IMR-90 (cell line): Measurements from ENCODE around the gene FCRL6. TPM values are rescaled to one million over a fixed set of nuclear protein-coding genes. Genes with fewer than 3 reads are reported as not detected.

Source experiments
- ATAC-seq: fragments of 200-7000 bp; cut with Tn5 transposase; 2 replicates; pipeline ENCODE4 v1.9.1; 2020; ENCODE audit warnings: low read depth, mild to moderate bottlenecking, moderate library complexity
- BruUV-seq: library from RNA; stranded (reverse); fragments of 400-500 nt; replicated peaks from 2 replicates; lab custom pipeline; 2021; lab: Mats Ljungman, UMichigan
- CTCF ChIA-PET: fragments of 300-600 bp; formaldehyde crosslinking; extraction: SDS; loops from one replicate; lab custom pipeline; 2021; ENCODE audit warnings: antibody characterized with exemption; lab: Yijun Ruan, JAX
- POLR2A ChIA-PET: fragments of 300-600 bp; sonication (Branson Sonifier 250); formaldehyde crosslinking; loops from one replicate; lab custom pipeline; 2022; ENCODE audit warnings: antibody characterized with exemption; ENCODE audit not compliant: unreplicated experiment; lab: Charles Lee
- DNase-seq: peaks from one replicate; pipeline ENCODE4 v3.0.0; 2013
- H2AFZ ChIP-seq: replicated peaks from 2 replicates; pipeline ENCODE3; 2013; ENCODE audit warnings: low read length, mild to moderate bottlenecking; ENCODE audit not compliant: poor library complexity
- H2AK5ac ChIP-seq: 2 replicates; pipeline ENCODE4 v1.6.1; 2013; ENCODE audit warnings: low read depth, low read length, inconsistent platforms
- H2AK9ac ChIP-seq: replicated peaks from 2 replicates; pipeline ENCODE3; 2013; ENCODE audit warnings: mild to moderate bottlenecking, low read depth, low read length, moderate library complexity; ENCODE audit not compliant: poor library complexity
- H2BK120ac ChIP-seq: 2 replicates; pipeline ENCODE4 v1.6.1; 2013; ENCODE audit warnings: low read depth, low read length, inconsistent platforms
- H2BK15ac ChIP-seq: 3 replicates; pipeline ENCODE4 v1.6.1; 2013; ENCODE audit warnings: low read depth, low read length, inconsistent platforms
- H2BK20ac ChIP-seq: 2 replicates; pipeline ENCODE4 v1.6.1; 2013; ENCODE audit warnings: low read depth, mild to moderate bottlenecking, inconsistent platforms, low read length, moderate library complexity
- H2BK5ac ChIP-seq: 2 replicates; pipeline ENCODE4 v1.6.1; 2013; ENCODE audit warnings: mild to moderate bottlenecking, low read depth, low read length, inconsistent platforms; ENCODE audit not compliant: poor library complexity, severe bottlenecking
- H3K14ac ChIP-seq: replicated peaks from 2 replicates; pipeline ENCODE4 v1.6.1; 2013; ENCODE audit warnings: low read depth, low read length, inconsistent platforms
- H3K18ac ChIP-seq: 2 replicates; pipeline ENCODE4 v1.6.1; 2013; ENCODE audit warnings: low read depth, low read length, control low read depth
- H3K23ac ChIP-seq: 2 replicates; pipeline ENCODE4 v1.6.1; 2013; ENCODE audit warnings: low read depth, low read length, inconsistent platforms
- H3K27ac ChIP-seq: 2 replicates; pipeline ENCODE4 v1.5.1; 2013; ENCODE audit warnings: mild to moderate bottlenecking, control low read depth, low read length; ENCODE audit not compliant: insufficient read depth
- H3K27me3 ChIP-seq: 2 replicates; pipeline ENCODE4 v1.6.1; 2013; ENCODE audit warnings: low read length; ENCODE audit not compliant: control insufficient read depth, insufficient read depth
- H3K36me3 ChIP-seq: 2 replicates; pipeline ENCODE4 v1.6.1; 2013; ENCODE audit warnings: low read length, mixed read lengths; ENCODE audit not compliant: control insufficient read depth, insufficient read depth
- H3K4ac ChIP-seq: 2 replicates; pipeline ENCODE4 v1.6.1; 2013; ENCODE audit warnings: low read depth, low read length, inconsistent platforms
- H3K4me1 ChIP-seq: 2 replicates; pipeline ENCODE4 v1.6.1; 2013; ENCODE audit warnings: low read length, mixed read lengths; ENCODE audit not compliant: control insufficient read depth, insufficient read depth
- H3K4me2 ChIP-seq: 2 replicates; pipeline ENCODE4 v1.6.1; 2013; ENCODE audit warnings: low read depth, mild to moderate bottlenecking, control low read depth, low read length, moderate library complexity
- H3K4me3 ChIP-seq: 2 replicates; pipeline ENCODE4 v1.5.1; 2013; ENCODE audit warnings: low read depth, mild to moderate bottlenecking, control low read depth, low read length, moderate library complexity; ENCODE audit not compliant: insufficient read depth
- H3K56ac ChIP-seq: 2 replicates; pipeline ENCODE4 v1.6.1; 2013; ENCODE audit warnings: low read length, inconsistent platforms; ENCODE audit not compliant: insufficient read depth; ENCODE audit errors: extremely low read depth
- H3K79me1 ChIP-seq, 2 experiments: 2 replicates each; pipeline ENCODE4 v1.6.1; 2013; ENCODE audit warnings: low read length in 2 of 2, inconsistent platforms in 1 of 2, low read depth in 1 of 2
- H3K9ac ChIP-seq: 2 replicates; pipeline ENCODE4 v1.6.1; 2013; ENCODE audit warnings: low read depth, low read length, control low read depth
- H3K9me1 ChIP-seq: 2 replicates; pipeline ENCODE4 v1.6.1; 2013; ENCODE audit warnings: low read length, inconsistent platforms; ENCODE audit not compliant: insufficient read depth
- H3K9me3 ChIP-seq: 2 replicates; pipeline ENCODE4 v1.6.1; 2013; ENCODE audit warnings: low read length; ENCODE audit not compliant: control insufficient read depth, insufficient read depth
- H4K20me1 ChIP-seq: 2 replicates; pipeline ENCODE4 v1.6.1; 2013; ENCODE audit warnings: low read length, inconsistent platforms; ENCODE audit not compliant: insufficient read depth
- H4K5ac ChIP-seq: 2 replicates; pipeline ENCODE4 v1.6.1; 2013; ENCODE audit warnings: mild to moderate bottlenecking, low read depth, low read length, control low read depth
- H4K8ac ChIP-seq, 2 experiments: 2 replicates each; pipeline ENCODE4 v1.6.1; 2013; ENCODE audit warnings: low read depth in 2 of 2, low read length in 2 of 2, control low read depth in 1 of 2, inconsistent platforms in 1 of 2
- H4K91ac ChIP-seq: 2 replicates; pipeline ENCODE4 v1.6.1; 2013; ENCODE audit warnings: low read depth, low read length, inconsistent platforms; ENCODE audit not compliant: insufficient read depth
- CEBPB ChIP-seq: IDR thresholded peaks from 2 replicates; pipeline ENCODE4 v1.6.1; 2012; ENCODE audit warnings: low read depth, low read length, improper control_type of control experiment
- CHD1 ChIP-seq: IDR thresholded peaks from 2 replicates; pipeline ENCODE4 v1.6.1; 2012; ENCODE audit warnings: low read depth, low read length, improper control_type of control experiment
- FOS ChIP-seq: fragments of 150-350 bp; IDR thresholded peaks from 2 replicates; pipeline ENCODE4 v1.6.1; 2016; ENCODE audit warnings: low read depth, low read length
- MAFK ChIP-seq: IDR thresholded peaks from 2 replicates; pipeline ENCODE4 v1.6.1; 2012; ENCODE audit warnings: low read depth, low read length, improper control_type of control experiment
- MAZ ChIP-seq: IDR thresholded peaks from 2 replicates; pipeline ENCODE4 v1.6.1; 2012; ENCODE audit warnings: low read depth, mild to moderate bottlenecking, low read length, improper control_type of control experiment, moderate library complexity, borderline replicate concordance
- MXI1 ChIP-seq: IDR thresholded peaks from 2 replicates; pipeline ENCODE4 v1.6.1; 2012; ENCODE audit warnings: low read depth, mild to moderate bottlenecking, low read length, moderate library complexity, borderline replicate concordance
- POLR2A ChIP-seq: IDR thresholded peaks from 2 replicates; pipeline ENCODE4 v1.6.1; 2012; ENCODE audit warnings: mild to moderate bottlenecking, low read depth, low read length
- RAD21 ChIP-seq: IDR thresholded peaks from 2 replicates; pipeline ENCODE4 v1.6.1; 2012; ENCODE audit warnings: low read length, improper control_type of control experiment
- RCOR1 ChIP-seq: IDR thresholded peaks from 2 replicates; pipeline ENCODE4 v1.6.1; 2012; ENCODE audit warnings: mild to moderate bottlenecking, low read length, improper control_type of control experiment; ENCODE audit not compliant: insufficient replicate concordance
- RFX5 ChIP-seq: IDR thresholded peaks from 2 replicates; pipeline ENCODE4 v1.8.0; 2012; ENCODE audit warnings: low read depth, mild to moderate bottlenecking, low read length, moderate library complexity
- SMC3 ChIP-seq: fragments of 150-350 bp; IDR thresholded peaks from 2 replicates; pipeline ENCODE4 v1.6.1; 2016; ENCODE audit warnings: low read depth, mild to moderate bottlenecking, antibody characterized with exemption, low read length, moderate library complexity
- WGBS, 2 experiments: methylation state at CpG; one replicate each; pipeline versions ENCODE4 v1.1.5 to v1.1.7; 2013; ENCODE audit warnings: missing lambda C conversion rate in 2 of 2; ENCODE audit not compliant: insufficient read length in 1 of 2; ENCODE audit errors: extremely low coverage in 2 of 2; 5-methylcytosine and 5-hydroxymethylcytosine counted together
- dilution Hi-C: fragments of 300-500 bp; cut with HindIII; formaldehyde crosslinking; loops from one replicate; pipeline ENCODE4 v1.14.3; 2018; ENCODE audit warnings: low sequenced_read_pairs; ENCODE audit not compliant: unreplicated experiment
- in situ Hi-C: fragments of 300-500 bp; cut with MboI; formaldehyde crosslinking; loops from 3 replicates; pipeline ENCODE4 v1.14.3; 2019; ENCODE audit warnings: low sequenced_read_pairs, inconsistent platforms, mixed read lengths
- intact Hi-C: fragments of 100-400 bp; cut with micrococcal nuclease; formaldehyde crosslinking; loops from 2 replicates; pipeline ENCODE4 v1.10.0; 2022
- polyA plus RNA-seq, 3 experiments: library from polyadenylated mRNA; depleted of rRNA; stranded (reverse); fragments of >200 nt; gene quantifications; 2 replicates each; pipeline ENCODE4 v1.2.3, GENCODE V29; 2012; ENCODE audit warnings: low replicate concordance in 1 of 3
- total RNA-seq: library from RNA; depleted of rRNA; stranded (reverse); fragments of >200 nt; gene quantifications from 2 replicates; pipeline ENCODE4 v1.2.3, GENCODE V29; 2012
- TF ChIP-seq, protein P1 (sequence below): conservative IDR thresholded peaks from 2 replicates; pipeline ENCODE4 v1.5.1; 2012; ENCODE audit warnings: mild to moderate bottlenecking, low read depth, low read length, improper control_type of control experiment

Gene FCRL6
- total and polyA plus RNA-seq, 2 of the 4 experiments (the other 2 are of a cell fraction): not detected

DNA sequence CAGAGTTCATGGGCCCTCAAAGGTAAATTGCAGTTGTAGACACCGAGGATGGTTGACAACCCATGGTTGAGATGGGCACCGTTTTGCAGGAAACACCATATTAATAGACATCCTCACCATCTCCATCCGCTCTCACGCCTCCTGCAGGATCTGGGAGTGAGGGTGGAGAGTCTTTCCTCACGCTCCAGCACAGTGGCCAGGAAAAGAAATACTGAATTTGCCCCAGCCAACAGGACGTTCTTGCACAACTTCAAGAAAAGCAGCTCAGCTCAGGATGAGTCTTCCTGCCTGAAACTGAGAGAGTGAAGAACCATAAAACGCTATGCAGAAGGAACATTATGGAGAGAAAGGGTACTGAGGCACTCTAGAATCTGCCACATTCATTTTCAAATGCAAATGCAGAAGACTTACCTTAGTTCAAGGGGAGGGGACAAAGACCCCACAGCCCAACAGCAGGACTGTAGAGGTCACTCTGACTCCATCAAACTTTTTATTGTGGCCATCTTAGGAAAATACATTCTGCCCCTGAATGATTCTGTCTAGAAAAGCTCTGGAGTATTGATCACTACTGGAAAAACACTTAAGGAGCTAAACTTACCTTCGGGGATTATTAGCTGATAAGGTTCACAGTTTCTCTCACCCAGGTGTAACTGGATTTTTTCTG is 33.8 kb downstream of the FCRL6 start:
- no peaks in the 10 kb centered on the region for H3K27me3 ChIP-seq
- no peak overlapping the region for H3K4me3 ChIP-seq
- no peaks in the 10 kb centered on the region for H3K36me3 ChIP-seq
- 70% methylated on average over 2 of the region's 8 CpGs; no CpG with 5 or more reads in 1 of the 2 experiments for WGBS, 2 experiments
- no peak overlapping the region for H3K4ac ChIP-seq
- no peaks in the 10 kb centered on the region for H4K20me1 ChIP-seq
- H2BK5ac ChIP-seq: no peak overlapping the region
- in situ Hi-C loops: no loop called here
- POLR2A ChIA-PET: no interaction called here
- H3K56ac ChIP-seq: no peak overlapping the region
- dilution Hi-C loops: no loop called here
- no peak overlapping the region for H4K91ac ChIP-seq
- no peaks in the 10 kb centered on the region for H3K4me1 ChIP-seq
- no peak overlapping the region for H2AK5ac ChIP-seq
- no peak for ATAC-seq
- no peak overlapping the region for H3K4me2 ChIP-seq
- no peak overlapping the region for H3K9ac ChIP-seq
- no peak overlapping the region for H2BK120ac ChIP-seq
- BruUV-seq: no TSS peak
- intact Hi-C loops: loop anchor here (1.0 to 10.0 kb wide), 2 partner anchors 55 to 1549 kb away; no protein-coding TSS in a partner anchor
- H3K79me1 ChIP-seq: no peaks in the 10 kb centered on the region
- H2BK15ac ChIP-seq: no peak overlapping the region
- DNase-seq: no peak
- no peak overlapping the region for H3K23ac ChIP-seq
- no peak overlapping the region for H3K27ac ChIP-seq
- H3K9me1 ChIP-seq: peaks cover 2% of the 10 kb centered on the region; the same call in 1 of the 2 replicates
- no peak for TF ChIP-seq MXI1
- no peak for TF ChIP-seq CHD1
- TF ChIP-seq RCOR1: no peak
- TF ChIP-seq, protein P1, sequence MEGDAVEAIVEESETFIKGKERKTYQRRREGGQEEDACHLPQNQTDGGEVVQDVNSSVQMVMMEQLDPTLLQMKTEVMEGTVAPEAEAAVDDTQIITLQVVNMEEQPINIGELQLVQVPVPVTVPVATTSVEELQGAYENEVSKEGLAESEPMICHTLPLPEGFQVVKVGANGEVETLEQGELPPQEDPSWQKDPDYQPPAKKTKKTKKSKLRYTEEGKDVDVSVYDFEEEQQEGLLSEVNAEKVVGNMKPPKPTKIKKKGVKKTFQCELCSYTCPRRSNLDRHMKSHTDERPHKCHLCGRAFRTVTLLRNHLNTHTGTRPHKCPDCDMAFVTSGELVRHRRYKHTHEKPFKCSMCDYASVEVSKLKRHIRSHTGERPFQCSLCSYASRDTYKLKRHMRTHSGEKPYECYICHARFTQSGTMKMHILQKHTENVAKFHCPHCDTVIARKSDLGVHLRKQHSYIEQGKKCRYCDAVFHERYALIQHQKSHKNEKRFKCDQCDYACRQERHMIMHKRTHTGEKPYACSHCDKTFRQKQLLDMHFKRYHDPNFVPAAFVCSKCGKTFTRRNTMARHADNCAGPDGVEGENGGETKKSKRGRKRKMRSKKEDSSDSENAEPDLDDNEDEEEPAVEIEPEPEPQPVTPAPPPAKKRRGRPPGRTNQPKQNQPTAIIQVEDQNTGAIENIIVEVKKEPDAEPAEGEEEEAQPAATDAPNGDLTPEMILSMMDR: peak; percentile 23
- TF ChIP-seq CEBPB: peak; percentile 41
- peak; percentile 24; the same call in 1 of the 2 replicates for TF ChIP-seq RAD21
- no peak for TF ChIP-seq MAFK
- TF ChIP-seq SMC3: peak; percentile 35; the same call in 1 of the 2 replicates
- no peak for TF ChIP-seq FOS
- no peak for TF ChIP-seq POLR2A
- no peak for TF ChIP-seq MAZ
- no peak for TF ChIP-seq RFX5
- no peak overlapping the region for H4K8ac ChIP-seq
- no peaks in the 10 kb centered on the region for H3K9me3 ChIP-seq
- H4K5ac ChIP-seq: no peak overlapping the region
- CTCF ChIA-PET: no interaction called here
- H2AK9ac ChIP-seq: no peak overlapping the region
- H3K14ac ChIP-seq: no peak overlapping the region
- no peak overlapping the region for H2BK20ac ChIP-seq
- no peak overlapping the region for H2AFZ ChIP-seq
- H3K18ac ChIP-seq: no peak overlapping the region
